Measurements from ENCODE around the gene DLG5.

DLG5 gene

DNA sequence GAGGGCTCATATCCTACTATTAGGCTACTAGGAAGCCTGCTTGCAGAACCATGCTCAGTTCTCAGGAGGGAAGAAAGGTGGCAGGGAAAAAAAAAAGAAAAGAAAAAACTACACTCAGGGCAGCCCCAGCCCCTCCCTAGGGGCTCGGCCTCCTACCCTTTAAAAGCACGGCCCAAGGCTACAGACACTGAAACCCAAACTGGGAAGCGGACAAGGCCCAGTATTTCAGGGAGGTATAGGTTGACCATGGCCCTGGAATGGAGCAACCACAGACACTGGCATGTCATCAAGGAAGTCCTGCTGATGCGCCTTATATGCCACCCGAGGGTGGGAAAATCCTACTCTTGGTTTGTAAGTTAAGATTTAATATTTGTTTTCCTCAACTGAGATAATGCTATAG lies 50.8 kb downstream of the DLG5 start:
- Histone ChIP-seq H3K79me2 (ENCODE audit: insufficient read depth, low read length) (no peaks in the 10 kb centered on the region), H4K20me1 (ENCODE audit: low read depth, low read length) (no peaks in the 10 kb centered on the region), H3K4me3 (ENCODE audit: insufficient read depth, low read length, poor library complexity, severe bottlenecking) (no peak overlapping the region)

DNA sequence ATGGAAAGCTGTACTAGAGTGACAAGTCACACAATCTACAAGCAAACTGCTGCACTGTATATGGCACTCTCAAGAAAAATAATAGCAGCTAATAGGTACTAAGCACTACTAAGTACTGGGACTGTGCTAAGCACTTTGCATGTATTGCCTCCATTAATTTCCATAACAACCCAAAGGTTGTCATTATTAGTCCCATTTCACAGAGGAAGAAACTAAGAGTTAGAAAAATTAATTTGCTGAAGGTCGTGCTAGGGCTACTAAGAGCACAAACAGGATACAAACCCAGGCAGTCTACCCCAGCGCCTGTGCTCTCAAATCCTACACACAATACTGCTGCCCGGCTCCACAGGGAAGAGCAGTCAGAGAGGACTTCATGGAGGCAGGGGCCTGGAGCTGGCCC lies 51.7 kb downstream of the DLG5 start:
- no peak overlapping the region for H3K4me2 ChIP-seq (ENCODE audit: low read depth, low read length, poor library complexity, severe bottlenecking)
- no peak overlapping the region for H3K4me3 ChIP-seq (ENCODE audit: insufficient read depth, low read length, poor library complexity, severe bottlenecking)
- H4K20me1 ChIP-seq (ENCODE audit: low read depth, low read length) = no peaks in the 10 kb centered on the region
- no peaks in the 10 kb centered on the region for H3K27me3 ChIP-seq (ENCODE audit: low read length)
- H3F3A ChIP-seq (ENCODE audit: insufficient read depth) = no peaks in the 10 kb centered on the region
- no peak overlapping the region for H2AFZ ChIP-seq (ENCODE audit: low read depth, low read length, severe bottlenecking)
- TF ChIP-seq, protein P1, sequence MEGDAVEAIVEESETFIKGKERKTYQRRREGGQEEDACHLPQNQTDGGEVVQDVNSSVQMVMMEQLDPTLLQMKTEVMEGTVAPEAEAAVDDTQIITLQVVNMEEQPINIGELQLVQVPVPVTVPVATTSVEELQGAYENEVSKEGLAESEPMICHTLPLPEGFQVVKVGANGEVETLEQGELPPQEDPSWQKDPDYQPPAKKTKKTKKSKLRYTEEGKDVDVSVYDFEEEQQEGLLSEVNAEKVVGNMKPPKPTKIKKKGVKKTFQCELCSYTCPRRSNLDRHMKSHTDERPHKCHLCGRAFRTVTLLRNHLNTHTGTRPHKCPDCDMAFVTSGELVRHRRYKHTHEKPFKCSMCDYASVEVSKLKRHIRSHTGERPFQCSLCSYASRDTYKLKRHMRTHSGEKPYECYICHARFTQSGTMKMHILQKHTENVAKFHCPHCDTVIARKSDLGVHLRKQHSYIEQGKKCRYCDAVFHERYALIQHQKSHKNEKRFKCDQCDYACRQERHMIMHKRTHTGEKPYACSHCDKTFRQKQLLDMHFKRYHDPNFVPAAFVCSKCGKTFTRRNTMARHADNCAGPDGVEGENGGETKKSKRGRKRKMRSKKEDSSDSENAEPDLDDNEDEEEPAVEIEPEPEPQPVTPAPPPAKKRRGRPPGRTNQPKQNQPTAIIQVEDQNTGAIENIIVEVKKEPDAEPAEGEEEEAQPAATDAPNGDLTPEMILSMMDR (IDR thresholded peaks at IDR 0.05; ENCODE audit: insufficient read depth, low read length, poor library complexity, severe bottlenecking) = no peak
- no peak for TF ChIP-seq EZH2phosphoT487 (conservative IDR thresholded peaks at IDR 0.05; ENCODE audit: low read length)
- no peaks in the 10 kb centered on the region for H3K9me3 ChIP-seq (ENCODE audit: insufficient read depth, low read length)
- H3K9me2 ChIP-seq (replicated peaks; ENCODE audit: insufficient read depth, low read length) = no peaks in the 10 kb centered on the region
- H3K36me3 ChIP-seq (ENCODE audit: low read length) = no peaks in the 10 kb centered on the region
- no peak overlapping the region for H3K9ac ChIP-seq (ENCODE audit: low read length)
- no peaks in the 10 kb centered on the region for H3K79me2 ChIP-seq (ENCODE audit: insufficient read depth, low read length)
- no peak overlapping the region for H3K27ac ChIP-seq (ENCODE audit: low read depth, low read length)

More for the DNA sequence above, 50.8 kb downstream of the DLG5 start:
- Histone ChIP-seq H3K9me3 (ENCODE audit: insufficient read depth, low read length) (no peaks in the 10 kb centered on the region), H3F3A (ENCODE audit: insufficient read depth) (no peaks in the 10 kb centered on the region), H3K36me3 (ENCODE audit: low read length) (no peaks in the 10 kb centered on the region), H3K9me2 (replicated peaks; ENCODE audit: insufficient read depth, low read length) (no peaks in the 10 kb centered on the region), H3K27me3 (ENCODE audit: low read length) (no peaks in the 10 kb centered on the region), H3K4me2 (ENCODE audit: low read depth, low read length, poor library complexity, severe bottlenecking) (no peak overlapping the region), H3K27ac (ENCODE audit: low read depth, low read length) (no peak overlapping the region), H3K9ac (ENCODE audit: low read length) (no peak overlapping the region), H2AFZ (ENCODE audit: low read depth, low read length, severe bottlenecking) (no peak overlapping the region)
- TF ChIP-seq EZH2phosphoT487 (conservative IDR thresholded peaks at IDR 0.05; ENCODE audit: low read length) = no peak
- TF ChIP-seq, protein P1 (IDR thresholded peaks at IDR 0.05; ENCODE audit: insufficient read depth, low read length, poor library complexity, severe bottlenecking) = no peak

DNA sequence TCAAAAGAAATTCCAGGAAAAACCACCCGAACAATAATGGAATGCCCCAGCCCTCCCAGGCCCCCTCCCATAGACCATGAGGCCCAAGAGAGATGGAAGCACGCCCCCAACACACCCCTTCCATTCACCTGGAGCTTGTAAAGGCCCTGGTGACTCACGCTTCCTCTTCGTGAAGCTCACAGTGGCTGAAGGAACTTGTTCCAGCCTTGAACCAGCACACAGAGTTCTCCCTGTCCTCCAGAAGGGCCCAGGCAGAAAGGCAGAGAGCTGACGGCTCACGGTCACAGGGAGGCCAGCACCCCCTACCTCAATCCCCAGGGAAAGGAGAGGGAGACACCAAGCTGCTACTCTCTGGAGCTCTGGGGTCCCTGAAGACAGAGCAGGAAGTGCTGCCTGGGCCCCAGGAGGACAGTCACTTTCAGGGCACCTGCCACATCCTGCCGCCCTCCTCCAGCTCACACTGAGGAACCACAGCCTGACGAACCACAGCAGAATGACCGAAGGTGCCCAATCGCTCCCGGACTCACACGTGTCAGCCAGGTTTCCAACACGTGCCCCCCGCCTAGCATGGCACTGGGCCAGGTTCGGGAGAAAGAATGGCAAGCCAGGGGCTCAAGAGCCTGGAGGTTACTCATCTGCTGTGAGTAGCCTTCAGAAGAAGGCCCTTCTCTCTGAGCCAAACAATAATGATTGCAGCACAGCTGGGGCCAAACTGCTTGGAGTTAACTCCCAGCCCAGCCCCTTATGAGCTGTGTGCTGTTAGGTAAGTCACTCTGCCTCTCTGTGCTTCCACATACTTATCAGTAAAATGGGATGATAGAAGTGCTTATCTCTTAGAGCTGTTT lies 52.8 kb downstream of the DLG5 start:
- H3F3A ChIP-seq (ENCODE audit: insufficient read depth) = no peaks in the 10 kb centered on the region
- H3K36me3 ChIP-seq (ENCODE audit: low read length) = no peaks in the 10 kb centered on the region
- no peak overlapping the region for H3K4me2 ChIP-seq (ENCODE audit: low read depth, low read length, poor library complexity, severe bottlenecking)
- no peaks in the 10 kb centered on the region for H3K9me3 ChIP-seq (ENCODE audit: insufficient read depth, low read length)
- H3K9me2 ChIP-seq (replicated peaks; ENCODE audit: insufficient read depth, low read length) = no peaks in the 10 kb centered on the region
- H4K20me1 ChIP-seq (ENCODE audit: low read depth, low read length) = no peaks in the 10 kb centered on the region
- H3K79me2 ChIP-seq (ENCODE audit: insufficient read depth, low read length) = no peaks in the 10 kb centered on the region
- H3K4me3 ChIP-seq (ENCODE audit: insufficient read depth, low read length, poor library complexity, severe bottlenecking) = no peak overlapping the region
- no peak overlapping the region for H3K9ac ChIP-seq (ENCODE audit: low read length)
- H3K27ac ChIP-seq (ENCODE audit: low read depth, low read length) = no peak overlapping the region
- H2AFZ ChIP-seq (ENCODE audit: low read depth, low read length, severe bottlenecking) = no peak overlapping the region
- no peaks in the 10 kb centered on the region for H3K27me3 ChIP-seq (ENCODE audit: low read length)
- TF ChIP-seq EZH2phosphoT487 (conservative IDR thresholded peaks at IDR 0.05; ENCODE audit: low read length) = no peak
- TF ChIP-seq, protein P1 (IDR thresholded peaks at IDR 0.05; ENCODE audit: insufficient read depth, low read length, poor library complexity, severe bottlenecking) = no peak

All from SU-DHL-6 (cell line).